Activated CD4-positive, alpha-beta T cell treated with anti-CD3 and anti-CD28 coated beads, Interleukin-2, amount 50 U/mL, for 4 hours (primary cell): ENCODE measurements around the gene ATXN2.
"Not testable (repeated sequence)": the region's sequence is repeated elsewhere in the genome, so short reads cannot be mapped to it uniquely, and the experiment has no call there.

Source experiments
- DNase-seq, 2 experiments: peaks; one replicate each; pipeline ENCODE4 v3.0.0-alpha.2; 2020

Gene ATXN2, protein sequence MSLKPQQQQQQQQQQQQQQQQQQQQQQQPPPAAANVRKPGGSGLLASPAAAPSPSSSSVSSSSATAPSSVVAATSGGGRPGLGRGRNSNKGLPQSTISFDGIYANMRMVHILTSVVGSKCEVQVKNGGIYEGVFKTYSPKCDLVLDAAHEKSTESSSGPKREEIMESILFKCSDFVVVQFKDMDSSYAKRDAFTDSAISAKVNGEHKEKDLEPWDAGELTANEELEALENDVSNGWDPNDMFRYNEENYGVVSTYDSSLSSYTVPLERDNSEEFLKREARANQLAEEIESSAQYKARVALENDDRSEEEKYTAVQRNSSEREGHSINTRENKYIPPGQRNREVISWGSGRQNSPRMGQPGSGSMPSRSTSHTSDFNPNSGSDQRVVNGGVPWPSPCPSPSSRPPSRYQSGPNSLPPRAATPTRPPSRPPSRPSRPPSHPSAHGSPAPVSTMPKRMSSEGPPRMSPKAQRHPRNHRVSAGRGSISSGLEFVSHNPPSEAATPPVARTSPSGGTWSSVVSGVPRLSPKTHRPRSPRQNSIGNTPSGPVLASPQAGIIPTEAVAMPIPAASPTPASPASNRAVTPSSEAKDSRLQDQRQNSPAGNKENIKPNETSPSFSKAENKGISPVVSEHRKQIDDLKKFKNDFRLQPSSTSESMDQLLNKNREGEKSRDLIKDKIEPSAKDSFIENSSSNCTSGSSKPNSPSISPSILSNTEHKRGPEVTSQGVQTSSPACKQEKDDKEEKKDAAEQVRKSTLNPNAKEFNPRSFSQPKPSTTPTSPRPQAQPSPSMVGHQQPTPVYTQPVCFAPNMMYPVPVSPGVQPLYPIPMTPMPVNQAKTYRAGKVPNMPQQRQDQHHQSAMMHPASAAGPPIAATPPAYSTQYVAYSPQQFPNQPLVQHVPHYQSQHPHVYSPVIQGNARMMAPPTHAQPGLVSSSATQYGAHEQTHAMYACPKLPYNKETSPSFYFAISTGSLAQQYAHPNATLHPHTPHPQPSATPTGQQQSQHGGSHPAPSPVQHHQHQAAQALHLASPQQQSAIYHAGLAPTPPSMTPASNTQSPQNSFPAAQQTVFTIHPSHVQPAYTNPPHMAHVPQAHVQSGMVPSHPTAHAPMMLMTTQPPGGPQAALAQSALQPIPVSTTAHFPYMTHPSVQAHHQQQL

DNA sequence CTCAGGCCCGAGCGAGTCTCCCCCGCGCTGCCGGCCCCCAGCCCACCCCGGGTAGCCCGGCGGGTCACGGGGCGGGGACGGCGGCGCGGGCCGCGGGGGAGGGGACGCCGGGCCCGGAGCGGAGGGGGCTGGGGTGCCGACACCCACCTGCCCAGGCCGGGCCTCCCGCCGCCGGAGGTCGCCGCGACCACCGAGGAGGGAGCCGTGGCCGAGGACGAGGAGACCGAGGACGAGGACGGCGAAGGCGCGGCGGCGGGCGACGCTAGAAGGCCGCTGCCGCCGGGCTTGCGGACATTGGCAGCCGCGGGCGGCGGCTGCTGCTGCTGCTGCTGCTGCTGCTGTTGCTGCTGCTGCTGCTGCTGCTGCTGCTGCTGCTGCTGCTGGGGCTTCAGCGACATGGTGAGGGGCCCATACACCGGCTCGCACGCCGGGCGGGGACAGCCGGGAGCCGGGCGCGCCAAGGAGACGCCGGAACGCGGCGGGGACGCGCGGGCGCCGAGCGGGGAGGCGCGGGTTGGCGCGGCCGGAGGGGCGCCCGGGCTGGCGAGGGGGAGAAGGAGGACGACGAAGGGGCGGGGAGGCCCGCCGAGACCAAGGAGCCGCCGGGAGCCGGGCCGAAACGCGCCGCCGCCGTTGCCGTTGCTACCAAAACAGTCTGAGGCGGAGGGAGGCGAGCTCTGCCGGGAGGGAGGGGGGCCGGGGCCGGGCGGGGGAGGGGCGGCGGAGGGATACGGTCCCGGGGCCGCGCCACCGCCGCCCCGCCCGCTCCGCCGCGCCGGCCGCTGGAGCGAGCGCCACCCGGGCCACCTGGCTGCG is at the start of gene ATXN2:
TSS of gene ATXN2 (minus strand) at position 679 of the 816 bp plus-strand sequence. CDS start at position 398, 281 bp downstream.
- DNase-seq: peak; percentile 52 to 62

DNA sequence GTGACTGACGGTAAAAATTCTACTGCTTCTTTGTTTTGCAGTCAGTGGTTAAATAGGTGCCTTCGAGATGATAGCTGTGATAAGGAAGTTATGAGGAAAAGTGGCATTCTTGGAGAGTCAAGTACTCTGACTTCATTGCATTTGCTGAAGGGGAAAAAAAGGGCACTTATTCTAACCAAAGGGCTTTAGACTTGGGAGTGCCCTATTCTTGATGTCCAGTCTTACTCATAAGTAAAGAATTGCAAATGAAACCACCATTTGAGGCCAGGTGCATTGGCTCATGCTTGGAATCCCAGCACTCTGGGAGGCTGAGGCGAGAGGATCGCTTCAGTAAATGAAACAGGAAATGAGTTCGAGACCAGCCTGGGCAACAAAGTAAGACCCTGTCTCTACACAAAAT is 46.3 kb upstream of the ATXN2 start:
- DNase-seq: no peak

DNA sequence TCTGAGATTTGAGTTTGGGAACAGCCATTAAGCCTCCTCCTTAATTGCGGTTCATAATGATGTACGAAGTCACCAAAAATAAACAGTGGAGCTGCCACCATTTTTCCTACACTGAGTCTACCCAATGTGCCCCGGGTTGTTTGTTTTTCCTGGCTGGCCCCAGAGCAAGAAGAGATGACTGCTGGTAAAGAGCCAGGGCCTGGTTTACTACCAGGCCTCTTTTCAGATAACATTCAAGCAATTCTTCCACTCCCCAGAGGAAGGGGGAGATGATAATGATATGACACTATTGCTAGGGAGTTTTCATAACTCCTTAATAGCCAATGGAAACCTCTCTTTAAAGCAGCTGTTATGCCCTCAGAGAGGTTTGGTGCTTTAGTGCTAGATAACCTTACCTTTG is 44.3 kb upstream of the ATXN2 start:
- no peak for DNase-seq

DNA sequence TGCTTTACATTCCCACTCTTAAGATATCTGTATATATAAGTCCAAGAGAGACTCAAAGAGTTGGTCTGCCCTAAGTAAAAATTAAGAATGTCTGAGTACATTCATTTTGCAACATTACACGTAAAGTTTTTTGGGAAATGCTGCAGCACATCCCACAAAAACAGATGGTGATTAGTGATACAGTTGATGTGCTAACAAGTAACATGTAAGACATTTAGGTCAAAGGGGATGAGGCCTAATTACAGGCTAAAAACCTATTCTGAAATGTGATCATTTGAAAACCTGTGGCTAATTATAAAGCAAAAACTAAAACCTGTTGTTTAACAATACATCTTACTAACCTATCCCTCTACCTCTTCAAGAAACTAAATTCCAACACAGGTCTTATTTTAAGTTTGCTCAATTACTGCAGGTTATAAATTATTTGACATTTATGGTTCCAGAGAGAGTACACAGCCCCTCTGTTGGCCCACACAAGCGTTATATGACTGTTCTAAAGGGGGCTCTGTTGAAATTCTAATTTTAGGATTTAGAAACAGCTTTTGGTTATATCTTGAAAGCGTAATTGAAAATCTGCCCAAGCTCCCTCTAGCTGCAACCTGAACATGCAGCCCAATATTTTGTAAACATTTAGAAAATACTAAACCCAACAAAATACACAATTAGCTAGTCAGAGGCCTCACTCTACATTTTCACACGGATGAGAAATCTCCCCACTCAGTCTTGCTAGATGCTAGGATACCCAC is 43.7 kb upstream of the ATXN2 start:
- DNase-seq: no peak

DNA sequence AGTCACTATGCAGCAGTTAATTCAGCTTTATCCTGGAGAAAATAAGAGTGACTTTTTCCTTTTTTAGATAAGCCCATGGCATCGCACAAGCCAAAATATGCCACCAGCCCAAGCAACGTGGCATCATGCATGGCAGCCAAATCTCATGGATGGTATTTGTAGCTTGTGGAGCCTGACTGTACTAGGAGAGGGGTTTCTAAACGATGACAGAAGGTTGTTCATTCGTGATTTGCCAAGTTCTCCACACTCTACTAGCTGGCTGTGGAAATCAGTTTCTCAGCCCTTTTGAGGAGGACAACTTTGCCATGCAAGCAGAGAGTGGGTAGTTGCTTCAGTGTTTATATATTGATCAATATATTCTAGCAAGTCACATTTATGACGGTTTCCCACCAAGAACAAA is 41.4 kb upstream of the ATXN2 start:
- no peak for DNase-seq

DNA sequence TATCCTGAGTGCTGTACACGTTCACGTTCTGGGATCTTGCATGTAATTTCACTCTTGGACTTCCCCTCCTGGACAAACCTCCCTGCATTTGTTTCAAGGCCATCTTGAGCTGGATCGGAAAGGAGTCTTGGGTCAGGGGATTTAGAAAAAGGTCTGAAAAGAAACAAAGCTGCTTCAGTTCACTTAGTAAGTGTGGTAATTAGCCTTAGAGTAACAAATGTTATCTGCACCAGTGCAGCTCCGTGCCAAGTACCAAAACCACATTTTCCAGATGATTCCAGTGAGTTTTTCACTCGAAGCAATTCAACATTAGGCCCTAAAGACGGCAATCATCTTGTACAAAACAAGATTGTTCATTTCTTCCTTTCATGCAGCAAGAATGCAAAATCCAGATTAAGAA is 39.4 kb upstream of the ATXN2 start:
- DNase-seq: no peak

DNA sequence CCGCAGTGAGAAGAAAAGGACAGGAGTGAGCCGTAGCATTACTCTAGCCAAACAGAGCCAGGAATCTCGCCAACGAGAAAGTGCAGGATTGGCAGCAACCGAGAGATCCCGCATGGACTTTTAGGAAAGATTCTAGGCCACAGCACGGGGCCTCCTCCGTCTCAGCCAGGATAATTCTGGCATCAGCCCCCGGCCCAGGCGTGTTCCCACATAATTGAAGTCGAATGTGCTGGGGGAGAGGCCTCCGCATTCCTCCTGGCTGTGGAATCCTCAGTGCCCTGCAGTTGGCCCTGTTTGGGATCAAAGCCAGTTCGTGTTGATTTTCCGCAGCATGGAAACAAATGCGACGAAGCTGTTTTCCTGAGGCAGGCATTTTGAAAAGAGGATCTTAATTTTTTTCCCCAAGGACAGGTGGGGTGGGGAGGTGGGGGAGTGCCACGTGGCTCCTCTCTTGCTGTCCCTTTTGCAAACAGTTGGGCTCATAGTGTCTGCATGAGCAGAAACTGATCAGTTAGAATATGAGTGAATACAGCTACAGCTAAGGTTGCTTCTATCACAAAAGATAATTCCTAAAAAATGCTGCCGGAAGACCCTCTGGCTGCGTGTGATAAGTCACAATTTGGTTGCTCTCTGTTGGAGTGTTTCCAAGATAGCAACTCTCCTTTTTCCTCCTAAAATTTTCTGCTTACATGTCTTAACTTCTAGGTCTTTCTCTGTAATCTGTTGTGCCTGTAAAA is 37.3 kb upstream of the ATXN2 start:
- no peak for DNase-seq

DNA sequence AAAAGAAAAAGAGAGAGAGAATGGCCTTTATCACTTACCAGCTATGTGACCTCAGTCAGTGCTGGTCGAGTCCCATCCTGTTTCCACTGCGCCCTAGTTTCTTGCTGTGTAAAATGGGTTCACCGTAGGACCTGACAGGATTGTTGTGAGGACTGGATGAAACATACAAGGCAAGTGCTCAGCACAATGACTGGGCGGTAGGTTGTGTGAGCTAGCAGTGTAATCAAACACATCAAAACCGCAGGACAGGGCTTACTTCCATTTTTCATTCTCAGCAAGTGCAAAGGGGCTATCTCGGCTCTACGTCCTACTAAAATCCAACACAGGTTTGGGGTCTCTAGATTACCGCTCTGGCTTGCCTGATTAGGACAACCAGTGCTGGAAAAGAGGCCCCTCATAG is 36.4 kb upstream of the ATXN2 start:
- no peak for DNase-seq

DNA sequence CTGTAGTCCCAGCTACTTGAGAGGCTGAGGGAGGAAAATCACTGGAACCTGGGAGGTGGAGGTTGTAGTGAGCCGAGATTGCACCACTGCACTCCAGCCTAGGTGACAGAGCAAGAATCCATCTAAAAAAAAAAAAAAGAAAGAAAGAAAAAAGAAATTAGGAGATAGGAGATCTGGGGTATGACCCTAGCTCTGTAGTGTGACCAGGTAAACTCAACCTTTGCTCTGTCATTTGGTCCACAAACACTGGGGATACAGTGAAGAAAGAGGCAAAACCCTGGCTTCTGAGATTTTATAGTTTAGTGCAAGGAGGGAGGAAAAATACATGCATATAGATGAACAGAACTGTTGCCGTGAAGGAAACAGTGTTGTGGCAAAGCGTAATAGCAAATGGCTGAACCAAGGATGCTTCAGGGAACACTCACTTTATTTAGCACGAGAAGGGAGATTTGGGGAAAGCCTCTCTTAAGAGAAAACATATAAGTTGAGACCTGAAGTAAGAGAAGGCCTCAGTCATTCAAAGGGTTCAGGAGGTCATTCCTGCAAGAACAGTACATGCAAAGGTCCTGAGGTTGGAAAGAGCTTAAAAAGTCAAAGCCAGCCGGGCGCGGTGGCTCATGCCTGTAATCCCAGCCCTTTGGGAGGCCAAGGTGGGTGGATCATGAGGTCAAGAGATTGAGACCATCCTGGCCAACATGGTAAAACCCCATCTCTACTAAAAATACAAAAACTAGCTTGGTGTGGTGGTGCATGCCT is 29.6 kb upstream of the ATXN2 start:
- DNase-seq: no peak

DNA sequence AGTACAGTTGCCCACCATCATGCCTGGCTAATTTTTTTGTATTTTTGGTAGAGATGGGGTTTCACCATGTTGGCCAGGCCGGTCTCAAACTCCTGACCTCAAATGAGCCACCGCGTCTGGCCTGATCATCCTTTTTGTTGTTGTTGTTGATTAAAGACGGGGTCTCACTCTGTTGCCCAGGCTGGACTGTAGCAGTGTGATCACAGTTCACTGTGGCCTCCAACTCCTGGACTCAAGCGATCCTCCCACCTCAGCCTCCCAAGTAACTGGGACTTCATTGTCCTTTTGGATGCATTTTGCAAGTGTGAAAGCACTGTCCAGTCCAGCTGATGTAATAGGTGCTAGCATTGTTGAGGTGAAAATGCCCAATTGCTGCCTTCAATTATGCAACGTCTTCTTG is 27.1 kb upstream of the ATXN2 start:
- no peak for DNase-seq

DNA sequence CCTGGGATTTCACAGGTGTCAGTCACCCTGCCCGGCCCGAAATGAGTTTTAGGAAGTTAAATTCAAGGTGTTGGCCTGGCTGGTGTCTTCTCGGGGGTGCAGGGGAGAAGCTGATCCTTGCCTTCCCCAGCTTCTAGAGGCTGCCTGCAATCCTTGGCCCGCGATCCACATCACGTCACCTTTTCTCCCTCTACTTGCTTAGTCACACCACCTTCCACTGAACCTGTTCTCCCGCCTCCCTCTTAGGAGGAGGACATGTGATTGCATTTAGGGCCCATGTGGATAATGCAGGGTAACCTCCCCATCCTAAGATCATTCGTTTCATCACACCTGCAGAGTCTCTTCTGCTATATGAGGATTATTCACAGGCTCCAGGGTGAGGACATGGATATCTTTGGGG is 25.4 kb upstream of the ATXN2 start:
- no peak for DNase-seq

DNA sequence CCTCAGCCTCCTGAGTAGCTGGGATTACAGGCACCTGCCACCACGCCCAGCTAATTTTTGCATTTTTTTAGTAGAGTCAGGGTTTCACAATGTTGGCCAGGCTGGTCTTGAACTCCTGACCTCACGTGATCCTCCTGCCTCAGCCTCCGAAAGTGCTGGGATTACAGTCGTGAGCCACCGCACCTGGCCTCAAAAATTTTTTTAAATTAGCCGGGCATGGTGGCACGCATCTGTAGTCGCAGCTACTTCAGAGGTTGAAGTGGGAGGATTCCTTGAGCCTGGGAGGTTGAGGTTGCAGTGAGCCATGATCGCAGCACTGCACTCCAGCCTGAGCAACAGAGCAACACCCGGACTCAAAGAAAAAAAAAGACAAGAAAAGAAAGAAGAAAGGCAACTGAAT is 18.7 kb upstream of the ATXN2 start:
- not testable (repeated sequence) for DNase-seq

DNA sequence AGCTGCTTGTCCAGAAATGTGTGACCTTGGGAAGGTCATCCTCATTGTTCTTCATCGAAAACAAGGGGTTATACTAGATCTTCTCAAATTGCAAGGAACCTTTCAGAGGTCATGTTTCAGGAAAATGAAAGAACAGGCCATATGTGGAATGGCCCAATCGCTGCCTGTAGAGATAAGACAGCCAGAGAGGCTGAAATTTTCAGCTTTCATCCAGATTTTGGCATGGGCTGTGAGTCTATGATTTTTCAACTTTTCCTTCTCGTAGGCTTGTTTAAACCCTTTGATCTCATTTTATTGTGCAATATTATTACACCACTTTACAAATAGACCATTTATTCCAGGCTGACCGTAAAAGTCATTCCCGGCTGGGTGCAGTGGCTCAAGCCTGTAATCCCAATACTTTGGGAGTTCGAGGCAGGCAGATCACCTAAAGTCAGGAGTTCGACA is 17.1 kb upstream of the ATXN2 start:
- DNase-seq: no peak

DNA sequence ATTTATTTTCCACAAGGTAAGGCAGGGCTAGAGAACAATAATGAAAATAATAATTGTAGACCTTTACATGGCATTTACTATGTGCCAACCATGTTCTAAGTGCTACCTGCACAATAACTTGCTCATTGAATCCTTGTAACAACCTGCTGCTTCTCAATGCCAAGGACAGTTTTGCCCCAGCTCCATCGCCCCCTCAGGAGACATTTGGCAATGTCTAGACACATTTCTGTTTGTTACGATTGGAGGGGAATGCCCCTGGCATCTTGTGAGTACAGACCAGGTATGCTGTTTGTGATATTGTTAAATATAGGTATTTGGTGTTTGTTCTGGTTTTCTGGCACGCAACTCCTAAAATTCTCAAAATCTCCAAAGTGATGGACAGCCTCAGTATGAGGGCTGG is 8.1 kb upstream of the ATXN2 start:
- DNase-seq: no peak

DNA sequence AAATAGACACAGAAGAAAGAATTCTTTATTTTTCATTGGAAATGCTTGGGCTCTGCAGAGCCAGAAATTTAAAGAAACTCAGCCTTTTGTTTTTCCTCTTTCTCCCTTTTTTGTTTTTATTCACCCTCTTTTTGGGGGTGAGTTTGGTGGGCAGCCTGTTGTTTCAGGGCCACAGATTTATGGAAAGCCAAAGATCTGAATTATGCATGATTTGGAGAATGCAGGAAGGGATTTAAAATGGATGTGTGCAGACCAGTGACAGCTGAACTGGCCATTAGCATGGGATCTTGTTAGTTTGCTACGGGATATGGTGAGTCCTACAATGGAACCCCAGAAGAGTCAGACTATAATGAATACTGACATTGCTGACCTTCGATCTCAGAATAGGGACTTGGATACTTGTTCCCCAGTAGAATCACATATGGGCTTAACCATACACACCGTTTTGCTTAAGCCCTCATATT is 7.7 kb upstream of the ATXN2 start:
- DNase-seq: no peak

DNA sequence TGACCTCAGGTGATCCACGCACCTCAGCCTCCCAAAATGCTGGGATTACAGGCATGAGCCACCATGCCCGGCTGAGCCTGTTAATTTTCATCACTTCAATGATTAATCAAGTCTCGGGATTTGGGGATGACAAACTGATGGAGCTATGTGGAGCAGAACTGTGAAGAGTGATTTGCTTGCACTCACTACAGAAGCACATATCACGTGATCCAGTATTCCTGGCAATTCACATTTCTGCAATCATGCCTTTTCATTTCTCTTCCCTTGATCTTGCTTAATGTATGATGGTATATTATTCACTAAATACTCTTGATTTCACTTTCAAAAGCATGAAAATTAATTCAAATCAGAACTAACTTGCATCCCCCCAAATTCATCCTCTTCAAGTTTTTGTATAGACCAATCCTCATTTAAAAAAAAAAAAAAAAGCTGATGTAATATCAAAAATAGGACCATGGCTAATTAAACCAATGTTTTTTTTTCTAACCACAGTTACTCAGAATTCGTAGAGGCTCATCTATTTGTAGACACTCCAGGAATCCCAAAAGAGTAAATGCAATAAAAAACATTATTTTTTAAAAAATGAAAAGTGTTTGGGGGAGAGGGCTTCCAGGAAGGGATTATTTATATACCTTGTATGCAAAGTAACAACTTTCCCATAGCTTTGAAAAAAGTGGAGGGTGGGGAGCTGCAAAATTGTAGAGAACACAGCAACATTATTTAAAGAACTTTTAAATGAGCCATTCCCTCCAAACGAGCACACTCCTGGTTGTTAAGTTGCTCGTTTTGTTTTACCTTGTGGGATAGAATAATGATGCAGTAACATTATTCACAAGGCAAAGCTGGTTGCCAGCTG is 7.0 kb upstream of the ATXN2 start:
- DNase-seq: no peak

DNA sequence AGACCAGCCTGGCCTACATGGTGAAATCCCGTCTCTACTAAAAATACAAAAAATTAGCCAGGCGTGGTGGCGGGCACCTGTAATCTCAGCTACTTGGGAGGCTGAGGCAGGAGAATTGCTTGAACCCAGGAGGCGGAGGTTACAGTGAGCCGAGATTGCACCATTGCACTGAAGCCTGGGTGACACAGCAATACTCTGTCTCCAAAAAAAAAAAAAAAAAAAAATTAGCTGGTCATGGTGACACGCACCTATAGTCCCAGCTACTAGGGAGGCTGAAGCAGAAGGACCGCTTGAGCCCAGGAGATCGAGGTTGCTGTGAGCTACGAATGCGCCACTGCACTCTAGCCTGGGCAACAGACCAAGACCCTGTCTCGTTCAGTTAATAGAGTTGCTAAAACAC is 3.7 kb upstream of the ATXN2 start:
- not testable (repeated sequence) for DNase-seq

DNA sequence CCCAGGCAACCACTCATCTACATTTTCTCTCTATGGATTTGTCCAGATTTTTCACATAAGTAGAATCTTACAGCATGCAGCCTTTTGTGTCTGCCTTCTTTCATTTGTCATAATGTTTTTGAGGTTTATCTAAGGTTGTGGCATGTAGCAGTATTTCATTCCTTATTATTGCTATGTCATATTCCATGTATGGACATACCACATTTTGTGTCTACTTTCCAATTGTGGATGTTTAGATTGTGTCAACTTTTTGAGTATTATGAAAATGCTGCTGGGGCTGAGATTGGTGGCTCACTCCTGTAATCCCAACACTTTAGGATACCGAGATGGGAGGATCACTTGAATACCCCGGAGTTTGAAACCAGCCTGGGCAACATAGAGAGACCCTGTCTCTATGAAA is 3.2 kb upstream of the ATXN2 start:
- no peak for DNase-seq

DNA sequence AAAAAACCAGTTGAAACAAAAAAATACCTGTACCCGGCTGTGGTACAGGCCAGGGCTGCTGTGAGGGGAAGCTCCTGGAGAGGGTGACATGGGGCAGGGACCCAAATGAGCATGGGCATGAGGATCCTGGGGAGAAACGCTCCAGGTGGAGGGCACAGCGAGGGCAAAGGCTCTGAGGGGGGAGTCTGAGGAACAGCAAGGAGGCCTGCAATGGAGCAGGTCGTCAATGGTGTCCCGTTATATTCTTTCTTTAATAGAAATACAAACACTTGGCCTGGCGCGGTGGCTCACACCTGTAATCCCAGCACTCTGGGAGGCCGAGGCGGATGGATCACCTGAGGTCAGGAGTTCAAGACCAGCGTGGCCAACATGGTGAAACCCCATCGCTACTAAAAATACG is 1.9 kb upstream of the ATXN2 start:
- DNase-seq: not testable (repeated sequence)
